IMR-90 (cell line): ENCODE data around the gene SMARCD2. TPM values are rescaled to one million over a fixed set of nuclear protein-coding genes. Genes with fewer than 3 reads are reported as not detected.
A peak's percentile ranks its signal among the peaks of the same experiment; 100 is the strongest.

ENCODE experiments used
- ATAC-seq: fragments of 200-7000 bp; cut with Tn5 transposase; 2 replicates; pipeline ENCODE4 v1.9.1; 2020; ENCODE audit warnings: low read depth, mild to moderate bottlenecking, moderate library complexity
- BruUV-seq: library from RNA; stranded (reverse); fragments of 400-500 nt; replicated peaks from 2 replicates; lab custom pipeline; 2021; lab: Mats Ljungman, UMichigan
- CTCF ChIA-PET: fragments of 300-600 bp; formaldehyde crosslinking; extraction: SDS; loops from one replicate; lab custom pipeline; 2021; ENCODE audit warnings: antibody characterized with exemption; lab: Yijun Ruan, JAX
- POLR2A ChIA-PET: fragments of 300-600 bp; sonication (Branson Sonifier 250); formaldehyde crosslinking; loops from one replicate; lab custom pipeline; 2022; ENCODE audit warnings: antibody characterized with exemption; ENCODE audit not compliant: unreplicated experiment; lab: Charles Lee
- DNase-seq: peaks from one replicate; pipeline ENCODE4 v3.0.0; 2013
- H2AFZ ChIP-seq: replicated peaks from 2 replicates; pipeline ENCODE3; 2013; ENCODE audit warnings: low read length, mild to moderate bottlenecking; ENCODE audit not compliant: poor library complexity
- H2AK5ac ChIP-seq: 2 replicates; pipeline ENCODE4 v1.6.1; 2013; ENCODE audit warnings: low read depth, low read length, inconsistent platforms
- H2AK9ac ChIP-seq: replicated peaks from 2 replicates; pipeline ENCODE3; 2013; ENCODE audit warnings: mild to moderate bottlenecking, low read depth, low read length, moderate library complexity; ENCODE audit not compliant: poor library complexity
- H2BK120ac ChIP-seq: 2 replicates; pipeline ENCODE4 v1.6.1; 2013; ENCODE audit warnings: low read depth, low read length, inconsistent platforms
- H2BK15ac ChIP-seq: 3 replicates; pipeline ENCODE4 v1.6.1; 2013; ENCODE audit warnings: low read depth, low read length, inconsistent platforms
- H2BK20ac ChIP-seq: 2 replicates; pipeline ENCODE4 v1.6.1; 2013; ENCODE audit warnings: low read depth, mild to moderate bottlenecking, inconsistent platforms, low read length, moderate library complexity
- H2BK5ac ChIP-seq: 2 replicates; pipeline ENCODE4 v1.6.1; 2013; ENCODE audit warnings: mild to moderate bottlenecking, low read depth, low read length, inconsistent platforms; ENCODE audit not compliant: poor library complexity, severe bottlenecking
- H3K14ac ChIP-seq: replicated peaks from 2 replicates; pipeline ENCODE4 v1.6.1; 2013; ENCODE audit warnings: low read depth, low read length, inconsistent platforms
- H3K18ac ChIP-seq: 2 replicates; pipeline ENCODE4 v1.6.1; 2013; ENCODE audit warnings: low read depth, low read length, control low read depth
- H3K23ac ChIP-seq: 2 replicates; pipeline ENCODE4 v1.6.1; 2013; ENCODE audit warnings: low read depth, low read length, inconsistent platforms
- H3K27ac ChIP-seq: 2 replicates; pipeline ENCODE4 v1.5.1; 2013; ENCODE audit warnings: mild to moderate bottlenecking, control low read depth, low read length; ENCODE audit not compliant: insufficient read depth
- H3K27me3 ChIP-seq: 2 replicates; pipeline ENCODE4 v1.6.1; 2013; ENCODE audit warnings: low read length; ENCODE audit not compliant: control insufficient read depth, insufficient read depth
- H3K36me3 ChIP-seq: 2 replicates; pipeline ENCODE4 v1.6.1; 2013; ENCODE audit warnings: low read length, mixed read lengths; ENCODE audit not compliant: control insufficient read depth, insufficient read depth
- H3K4ac ChIP-seq: 2 replicates; pipeline ENCODE4 v1.6.1; 2013; ENCODE audit warnings: low read depth, low read length, inconsistent platforms
- H3K4me1 ChIP-seq: 2 replicates; pipeline ENCODE4 v1.6.1; 2013; ENCODE audit warnings: low read length, mixed read lengths; ENCODE audit not compliant: control insufficient read depth, insufficient read depth
- H3K4me2 ChIP-seq: 2 replicates; pipeline ENCODE4 v1.6.1; 2013; ENCODE audit warnings: low read depth, mild to moderate bottlenecking, control low read depth, low read length, moderate library complexity
- H3K4me3 ChIP-seq: 2 replicates; pipeline ENCODE4 v1.5.1; 2013; ENCODE audit warnings: low read depth, mild to moderate bottlenecking, control low read depth, low read length, moderate library complexity; ENCODE audit not compliant: insufficient read depth
- H3K56ac ChIP-seq: 2 replicates; pipeline ENCODE4 v1.6.1; 2013; ENCODE audit warnings: low read length, inconsistent platforms; ENCODE audit not compliant: insufficient read depth; ENCODE audit errors: extremely low read depth
- H3K79me1 ChIP-seq, 2 experiments: 2 replicates each; pipeline ENCODE4 v1.6.1; 2013; ENCODE audit warnings: low read length in 2 of 2, inconsistent platforms in 1 of 2, low read depth in 1 of 2
- H3K9ac ChIP-seq: 2 replicates; pipeline ENCODE4 v1.6.1; 2013; ENCODE audit warnings: low read depth, low read length, control low read depth
- H3K9me1 ChIP-seq: 2 replicates; pipeline ENCODE4 v1.6.1; 2013; ENCODE audit warnings: low read length, inconsistent platforms; ENCODE audit not compliant: insufficient read depth
- H3K9me3 ChIP-seq: 2 replicates; pipeline ENCODE4 v1.6.1; 2013; ENCODE audit warnings: low read length; ENCODE audit not compliant: control insufficient read depth, insufficient read depth
- H4K20me1 ChIP-seq: 2 replicates; pipeline ENCODE4 v1.6.1; 2013; ENCODE audit warnings: low read length, inconsistent platforms; ENCODE audit not compliant: insufficient read depth
- H4K5ac ChIP-seq: 2 replicates; pipeline ENCODE4 v1.6.1; 2013; ENCODE audit warnings: mild to moderate bottlenecking, low read depth, low read length, control low read depth
- H4K8ac ChIP-seq, 2 experiments: 2 replicates each; pipeline ENCODE4 v1.6.1; 2013; ENCODE audit warnings: low read depth in 2 of 2, low read length in 2 of 2, control low read depth in 1 of 2, inconsistent platforms in 1 of 2
- H4K91ac ChIP-seq: 2 replicates; pipeline ENCODE4 v1.6.1; 2013; ENCODE audit warnings: low read depth, low read length, inconsistent platforms; ENCODE audit not compliant: insufficient read depth
- CEBPB ChIP-seq: IDR thresholded peaks from 2 replicates; pipeline ENCODE4 v1.6.1; 2012; ENCODE audit warnings: low read depth, low read length, improper control_type of control experiment
- MAFK ChIP-seq: IDR thresholded peaks from 2 replicates; pipeline ENCODE4 v1.6.1; 2012; ENCODE audit warnings: low read depth, low read length, improper control_type of control experiment
- MAZ ChIP-seq: IDR thresholded peaks from 2 replicates; pipeline ENCODE4 v1.6.1; 2012; ENCODE audit warnings: low read depth, mild to moderate bottlenecking, low read length, improper control_type of control experiment, moderate library complexity, borderline replicate concordance
- RAD21 ChIP-seq: IDR thresholded peaks from 2 replicates; pipeline ENCODE4 v1.6.1; 2012; ENCODE audit warnings: low read length, improper control_type of control experiment
- RCOR1 ChIP-seq: IDR thresholded peaks from 2 replicates; pipeline ENCODE4 v1.6.1; 2012; ENCODE audit warnings: mild to moderate bottlenecking, low read length, improper control_type of control experiment; ENCODE audit not compliant: insufficient replicate concordance
- WGBS, 2 experiments: methylation state at CpG; one replicate each; pipeline versions ENCODE4 v1.1.5 to v1.1.7; 2013; ENCODE audit warnings: missing lambda C conversion rate in 2 of 2; ENCODE audit not compliant: insufficient read length in 1 of 2; ENCODE audit errors: extremely low coverage in 2 of 2; 5-methylcytosine and 5-hydroxymethylcytosine counted together
- dilution Hi-C: fragments of 300-500 bp; cut with HindIII; formaldehyde crosslinking; loops from one replicate; pipeline ENCODE4 v1.14.3; 2018; ENCODE audit warnings: low sequenced_read_pairs; ENCODE audit not compliant: unreplicated experiment
- in situ Hi-C: fragments of 300-500 bp; cut with MboI; formaldehyde crosslinking; loops from 3 replicates; pipeline ENCODE4 v1.14.3; 2019; ENCODE audit warnings: low sequenced_read_pairs, inconsistent platforms, mixed read lengths
- intact Hi-C: fragments of 100-400 bp; cut with micrococcal nuclease; formaldehyde crosslinking; loops from 2 replicates; pipeline ENCODE4 v1.10.0; 2022
- polyA plus RNA-seq, 3 experiments: library from polyadenylated mRNA; depleted of rRNA; stranded (reverse); fragments of >200 nt; gene quantifications; 2 replicates each; pipeline ENCODE4 v1.2.3, GENCODE V29; 2012; ENCODE audit warnings: low replicate concordance in 1 of 3
- total RNA-seq: library from RNA; depleted of rRNA; stranded (reverse); fragments of >200 nt; gene quantifications from 2 replicates; pipeline ENCODE4 v1.2.3, GENCODE V29; 2012
- TF ChIP-seq, protein P1 (sequence below): conservative IDR thresholded peaks from 2 replicates; pipeline ENCODE4 v1.5.1; 2012; ENCODE audit warnings: mild to moderate bottlenecking, low read depth, low read length, improper control_type of control experiment

Gene SMARCD2
- total and polyA plus RNA-seq, 2 of the 4 experiments (the other 2 are of a cell fraction): 56.9 to 91.2 TPM

DNA sequence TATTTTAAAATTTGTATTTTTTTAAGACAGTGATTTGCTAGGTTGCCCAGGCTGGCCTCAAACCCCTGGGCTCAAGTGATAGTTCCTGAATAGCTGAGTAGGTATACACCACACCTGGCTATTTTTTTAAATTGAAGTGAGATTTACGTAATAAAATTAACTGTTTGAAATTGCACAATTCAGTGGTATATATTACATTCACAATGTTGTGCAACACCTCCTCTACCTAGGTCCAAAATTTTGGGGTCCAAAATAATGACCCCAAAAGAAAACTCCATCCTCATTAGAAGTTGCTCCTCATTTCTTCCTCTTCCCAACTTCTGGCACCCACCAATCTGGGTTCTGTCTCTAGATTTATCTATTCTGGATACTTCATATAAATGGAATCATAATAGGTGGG lies 3.0 kb upstream of the SMARCD2 start:
- Histone ChIP-seq H3K9me1 (peaks cover 7% of the 10 kb centered on the region), H2BK15ac (no peak overlapping the region), H3K56ac (no peak overlapping the region), H3K36me3 (no peaks in the 10 kb centered on the region), H3K79me1 (peaks cover 6 to 17% of the 10 kb centered on the region in 2 experiments; a peak in 3 of 4 replicates), H3K4me1 (peaks cover 8% of the 10 kb centered on the region), H3K14ac (no peak overlapping the region), H2AK5ac (no peak overlapping the region), H3K9ac (no peak overlapping the region), H3K4ac (no peak overlapping the region), H2AFZ (no peak overlapping the region), H2AK9ac (no peak overlapping the region), H3K27me3 (no peaks in the 10 kb centered on the region), H3K4me3 (no peak overlapping the region), H3K18ac (no peak overlapping the region), H3K23ac (no peak overlapping the region), H2BK120ac (no peak overlapping the region), H4K20me1 (peaks cover 13% of the 10 kb centered on the region), H4K91ac (no peak overlapping the region), H3K9me3 (0 out of 2 replicates have a peak, but pooled peaks cover 3% of the 10 kb centered on the region), H3K4me2 (no peak overlapping the region), H3K27ac (no peak overlapping the region), H2BK20ac (no peak overlapping the region), H2BK5ac (no peak overlapping the region), H4K8ac (no peak overlapping the region), H4K5ac (no peak overlapping the region)
- TF ChIP-seq MAZ: no peak
- TF ChIP-seq, protein P1, sequence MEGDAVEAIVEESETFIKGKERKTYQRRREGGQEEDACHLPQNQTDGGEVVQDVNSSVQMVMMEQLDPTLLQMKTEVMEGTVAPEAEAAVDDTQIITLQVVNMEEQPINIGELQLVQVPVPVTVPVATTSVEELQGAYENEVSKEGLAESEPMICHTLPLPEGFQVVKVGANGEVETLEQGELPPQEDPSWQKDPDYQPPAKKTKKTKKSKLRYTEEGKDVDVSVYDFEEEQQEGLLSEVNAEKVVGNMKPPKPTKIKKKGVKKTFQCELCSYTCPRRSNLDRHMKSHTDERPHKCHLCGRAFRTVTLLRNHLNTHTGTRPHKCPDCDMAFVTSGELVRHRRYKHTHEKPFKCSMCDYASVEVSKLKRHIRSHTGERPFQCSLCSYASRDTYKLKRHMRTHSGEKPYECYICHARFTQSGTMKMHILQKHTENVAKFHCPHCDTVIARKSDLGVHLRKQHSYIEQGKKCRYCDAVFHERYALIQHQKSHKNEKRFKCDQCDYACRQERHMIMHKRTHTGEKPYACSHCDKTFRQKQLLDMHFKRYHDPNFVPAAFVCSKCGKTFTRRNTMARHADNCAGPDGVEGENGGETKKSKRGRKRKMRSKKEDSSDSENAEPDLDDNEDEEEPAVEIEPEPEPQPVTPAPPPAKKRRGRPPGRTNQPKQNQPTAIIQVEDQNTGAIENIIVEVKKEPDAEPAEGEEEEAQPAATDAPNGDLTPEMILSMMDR: no peak
- no peak for TF ChIP-seq MAFK
- TF ChIP-seq RCOR1: no peak
- no peak for TF ChIP-seq RAD21
- peak; percentile 61 for TF ChIP-seq CEBPB
- DNase-seq (no peak), ATAC-seq (no peak)
- ChIA-PET CTCF (no interaction called here), POLR2A (no interaction called here)
- in situ Hi-C loops: no loop called here
- intact Hi-C loops: no loop called here
- no TSS peak for BruUV-seq
- dilution Hi-C loops: no loop called here
- WGBS, 2 experiments: no CpG with 5 or more reads among the region's 1 CpG
